ENCODE results near the gene FFAR3.
"Not testable (repeated sequence)": the region's sequence is repeated elsewhere in the genome, so short reads cannot be mapped to it uniquely, and the experiment has no call there.

DNA sequence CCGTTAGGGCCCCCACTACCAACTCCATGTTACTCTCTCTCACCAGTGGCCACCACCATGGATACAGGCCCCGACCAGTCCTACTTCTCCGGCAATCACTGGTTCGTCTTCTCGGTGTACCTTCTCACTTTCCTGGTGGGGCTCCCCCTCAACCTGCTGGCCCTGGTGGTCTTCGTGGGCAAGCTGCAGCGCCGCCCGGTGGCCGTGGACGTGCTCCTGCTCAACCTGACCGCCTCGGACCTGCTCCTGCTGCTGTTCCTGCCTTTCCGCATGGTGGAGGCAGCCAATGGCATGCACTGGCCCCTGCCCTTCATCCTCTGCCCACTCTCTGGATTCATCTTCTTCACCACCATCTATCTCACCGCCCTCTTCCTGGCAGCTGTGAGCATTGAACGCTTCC lies 574 bp downstream of the FFAR3 start:
- not testable (repeated sequence) for TF ChIP-seq CTCF (IDR thresholded peaks at IDR 0.05; ENCODE audit: insufficient read depth, low read length)
- TF ChIP-seq, protein P1, sequence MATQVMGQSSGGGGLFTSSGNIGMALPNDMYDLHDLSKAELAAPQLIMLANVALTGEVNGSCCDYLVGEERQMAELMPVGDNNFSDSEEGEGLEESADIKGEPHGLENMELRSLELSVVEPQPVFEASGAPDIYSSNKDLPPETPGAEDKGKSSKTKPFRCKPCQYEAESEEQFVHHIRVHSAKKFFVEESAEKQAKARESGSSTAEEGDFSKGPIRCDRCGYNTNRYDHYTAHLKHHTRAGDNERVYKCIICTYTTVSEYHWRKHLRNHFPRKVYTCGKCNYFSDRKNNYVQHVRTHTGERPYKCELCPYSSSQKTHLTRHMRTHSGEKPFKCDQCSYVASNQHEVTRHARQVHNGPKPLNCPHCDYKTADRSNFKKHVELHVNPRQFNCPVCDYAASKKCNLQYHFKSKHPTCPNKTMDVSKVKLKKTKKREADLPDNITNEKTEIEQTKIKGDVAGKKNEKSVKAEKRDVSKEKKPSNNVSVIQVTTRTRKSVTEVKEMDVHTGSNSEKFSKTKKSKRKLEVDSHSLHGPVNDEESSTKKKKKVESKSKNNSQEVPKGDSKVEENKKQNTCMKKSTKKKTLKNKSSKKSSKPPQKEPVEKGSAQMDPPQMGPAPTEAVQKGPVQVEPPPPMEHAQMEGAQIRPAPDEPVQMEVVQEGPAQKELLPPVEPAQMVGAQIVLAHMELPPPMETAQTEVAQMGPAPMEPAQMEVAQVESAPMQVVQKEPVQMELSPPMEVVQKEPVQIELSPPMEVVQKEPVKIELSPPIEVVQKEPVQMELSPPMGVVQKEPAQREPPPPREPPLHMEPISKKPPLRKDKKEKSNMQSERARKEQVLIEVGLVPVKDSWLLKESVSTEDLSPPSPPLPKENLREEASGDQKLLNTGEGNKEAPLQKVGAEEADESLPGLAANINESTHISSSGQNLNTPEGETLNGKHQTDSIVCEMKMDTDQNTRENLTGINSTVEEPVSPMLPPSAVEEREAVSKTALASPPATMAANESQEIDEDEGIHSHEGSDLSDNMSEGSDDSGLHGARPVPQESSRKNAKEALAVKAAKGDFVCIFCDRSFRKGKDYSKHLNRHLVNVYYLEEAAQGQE (IDR thresholded peaks at IDR 0.05; ENCODE audit: insufficient replicate concordance, low read depth): not testable (repeated sequence)
